Measurements from ENCODE around the gene HES6.
"Not testable (repeated sequence)": the region's sequence is repeated elsewhere in the genome, so short reads cannot be mapped to it uniquely, and the experiment has no call there.

HES6 gene

GRCh38 chr2:238277695-238278094 is 37.9 kb upstream of the HES6 start:
- Histone ChIP-seq H3K4me3 (no peak overlapping the region), H3K27ac (no peak overlapping the region)

- H3K27ac ChIP-seq, result no peak overlapping the region
- H3K4me3 ChIP-seq, result no peak overlapping the region
These were observed 34.5 kb upstream of the HES6 start for GRCh38 chr2:238274152-238274865.

- not testable (repeated sequence) for H3K4me3 ChIP-seq, H3K27ac ChIP-seq
These were observed 33.6 kb upstream of the HES6 start for GRCh38 chr2:238273433-238273832.

GRCh38 chr2:238272156-238272555 is 32.3 kb upstream of the HES6 start:
- Histone ChIP-seq H3K4me3 (no peak overlapping the region), H3K27ac (peak overlapping the region in 1 of 21 experiments; percentile 6)

- peak overlapping the region in 1 of 21 experiments; percentile 6 for H3K27ac ChIP-seq
- not testable (repeated sequence) for H3K4me3 ChIP-seq
These were observed 31.8 kb upstream of the HES6 start for GRCh38 chr2:238271686-238272085.

GRCh38 chr2:238271061-238271554 is 31.3 kb upstream of the HES6 start:
- H3K27ac ChIP-seq, result no peak overlapping the region

GRCh38 chr2:238270606-238271005 is 30.8 kb upstream of the HES6 start:
- Histone ChIP-seq H3K4me3 (no peak overlapping the region), H3K27ac (no peak overlapping the region)

More at GRCh38 chr2:238271061-238271554, 31.3 kb upstream of the HES6 start:
- H3K4me3 ChIP-seq, result no peak overlapping the region

GRCh38 chr2:238269741-238270140 is 29.9 kb upstream of the HES6 start:
- H3K4me3 ChIP-seq, result no peak overlapping the region

GRCh38 chr2:238267884-238268680 is 28.2 kb upstream of the HES6 start:
- Histone ChIP-seq H3K4me3 (no peak overlapping the region), H3K27ac (peak overlapping the region in 5 of 21 experiments; percentile 18 to 62 (median 43))

More at GRCh38 chr2:238269741-238270140, 29.9 kb upstream of the HES6 start:
- no peak overlapping the region for H3K27ac ChIP-seq

GRCh38 chr2:238267341-238267710 is 27.5 kb upstream of the HES6 start:
- Histone ChIP-seq H3K4me3 (no peak overlapping the region), H3K27ac (peak overlapping the region in 5 of 21 experiments; percentile 18 to 62 (median 43))

- Histone ChIP-seq H3K4me3 (no peak overlapping the region), H3K27ac (no peak overlapping the region)
These were observed 25.8 kb upstream of the HES6 start for GRCh38 chr2:238265605-238266004.

- Histone ChIP-seq H3K4me3 (no peak overlapping the region), H3K27ac (peak overlapping the region in 10 of 21 experiments; percentile 9 to 56 (median 36))
These were observed 24.2 kb upstream of the HES6 start for GRCh38 chr2:238264072-238264460.

- Histone ChIP-seq H3K27ac (peak overlapping the region in 10 of 21 experiments; percentile 25 to 64 (median 47)), H3K4me3 (no peak overlapping the region)
These were observed 23.6 kb upstream of the HES6 start for GRCh38 chr2:238263204-238264071.

- Histone ChIP-seq H3K27ac (peak overlapping the region in 6 of 21 experiments; percentile 3 to 64 (median 38)), H3K4me3 (no peak overlapping the region)
These were observed 22.8 kb upstream of the HES6 start for GRCh38 chr2:238262496-238263122.

GRCh38 chr2:238261718-238262375 is 22.0 kb upstream of the HES6 start:
- Histone ChIP-seq H3K27ac (peak overlapping the region in 1 of 21 experiments; percentile 3), H3K4me3 (no peak overlapping the region)

- Histone ChIP-seq H3K27ac (no peak overlapping the region), H3K4me3 (no peak overlapping the region)
These were observed 21.0 kb upstream of the HES6 start for GRCh38 chr2:238260883-238261282.

GRCh38 chr2:238259061-238260020 is 19.5 kb upstream of the HES6 start:
- Histone ChIP-seq H3K27ac (no peak overlapping the region), H3K4me3 (no peak overlapping the region)
